Right lung (tissue), 10 donors: ENCODE results near the gene MAPK11. TPM values are rescaled to one million over a fixed set of nuclear protein-coding genes. Genes with fewer than 3 reads are reported as not detected.

Experiments
- DNase-seq, 2 donors: peaks; one replicate each; pipeline ENCODE4 v3.0.0-alpha.2; 2013
- long read RNA-seq, 8 donors: transcript quantifications; one replicate each; lab custom pipeline, GENCODE V29; 2026
- polyA plus RNA-seq, 5 donors: library from polyadenylated mRNA; unstranded; fragments of 120-200 nt; gene quantifications; one replicate each; pipeline versions ENCODE4 v1.2.1 to v1.2.3, GENCODE V29; 2013; ENCODE audit warnings: inconsistent platforms in 1 of 5, low replicate concordance in 1 of 5; ENCODE audit not compliant: insufficient read length in 5 of 5, insufficient read depth in 1 of 5

The MAPK11 gene
- 10 to 100 TPM; 12.2 to 20.1 (median 13.3) TPM for polyA plus RNA-seq
- long read RNA-seq, donor 1, transcript MAPK11-201 (12 exons, 2,431 nt) = major isoform, 5 of 5 reads
- long read RNA-seq, donor 1, partial matches to known transcripts = 0 of 5 reads
- long read RNA-seq, donor 1, other reads (novel, unspliced or antisense) = 0 of 5 reads
- long read RNA-seq, donor 2, partial matches to known transcripts = 0 of 2 reads
- long read RNA-seq, donor 2, other reads (novel, unspliced or antisense) = 0 of 2 reads
- long read RNA-seq, donor 3, transcript MAPK11-201 (12 exons, 2,431 nt) = major isoform, 5 of 5 reads
- long read RNA-seq, donor 3, partial matches to known transcripts = 0 of 5 reads
- long read RNA-seq, donor 3, other reads (novel, unspliced or antisense) = 0 of 5 reads
- long read RNA-seq, donor 4, partial matches to known transcripts = 0 of 1 reads
- long read RNA-seq, donor 4, other reads (novel, unspliced or antisense) = 0 of 1 reads
- long read RNA-seq, donor 5, partial matches to known transcripts = 0 of 2 reads
- long read RNA-seq, donor 5, other reads (novel, unspliced or antisense) = 0 of 2 reads
- long read RNA-seq, donor 6, partial matches to known transcripts = 0 of 4 reads
- long read RNA-seq, donor 6, other reads (novel, unspliced or antisense) = 0 of 4 reads
- long read RNA-seq, donor 7, partial matches to known transcripts = 0 of 1 reads
- long read RNA-seq, donor 7, other reads (novel, unspliced or antisense) = 0 of 1 reads
- long read RNA-seq, donor 8 = 0 reads

DNA sequence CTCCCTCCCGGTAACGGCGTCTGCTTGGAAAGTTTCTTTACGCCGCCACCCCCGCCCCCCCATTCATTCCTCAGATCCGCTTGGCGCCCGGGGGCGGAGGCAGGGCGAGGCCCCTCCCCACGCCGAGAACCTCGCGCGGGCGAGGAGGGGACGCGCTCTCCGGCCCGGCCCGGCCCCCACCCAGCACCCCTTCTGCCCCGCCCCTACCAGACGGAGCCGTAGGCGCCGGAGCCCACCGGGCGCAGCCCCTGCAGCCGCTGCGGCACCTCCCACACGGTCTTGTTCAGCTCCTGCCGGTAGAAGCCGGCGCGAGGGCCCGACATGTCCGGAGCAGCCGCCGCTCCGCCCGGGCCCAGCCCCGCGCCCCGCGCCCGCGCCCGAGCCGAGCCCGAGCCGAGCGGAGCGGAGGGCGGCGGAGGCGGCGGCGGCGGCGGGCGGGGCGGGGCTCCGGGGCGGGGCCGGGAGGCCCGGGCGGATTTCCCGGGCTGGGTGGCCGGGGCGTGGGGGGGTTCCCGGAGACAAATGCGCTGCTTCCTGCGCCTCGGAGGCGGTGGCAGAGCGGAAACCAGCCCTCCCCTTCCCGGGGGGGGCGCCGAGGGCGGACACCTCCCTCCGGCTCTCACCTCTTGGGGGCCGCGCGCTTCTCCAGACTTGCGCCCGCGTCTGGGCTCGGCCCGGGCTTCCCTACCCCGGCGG is at the start of gene MAPK11:
Gene MAPK11 (minus strand): TSS at position 411 of the 696 bp plus-strand sequence. CDS start 88 bp downstream, at position 323.
- no peak for DNase-seq

DNA sequence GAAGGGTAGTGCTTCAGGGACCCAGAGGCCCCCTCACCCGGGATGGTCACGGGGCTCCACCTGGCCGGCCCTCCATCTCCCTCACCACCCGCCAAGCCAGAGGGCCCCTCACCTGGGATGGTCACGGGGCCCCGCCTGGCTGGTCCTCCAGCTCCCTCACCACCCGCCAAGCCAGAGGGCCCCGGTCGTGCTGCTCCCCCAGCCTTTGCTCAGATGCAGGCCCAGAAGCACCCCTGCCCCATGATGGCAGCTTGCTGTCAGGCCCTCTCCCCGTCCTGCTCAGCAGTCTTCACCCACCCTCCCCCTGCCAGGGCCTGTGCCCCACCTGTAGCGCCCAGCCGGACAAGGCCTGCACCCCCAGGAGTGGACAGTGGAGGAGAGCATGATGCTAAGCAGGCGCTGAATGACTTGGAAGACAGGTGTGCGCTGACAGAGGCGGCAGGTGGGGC is 49.3 kb upstream of the MAPK11 start:
- DNase-seq = no peak

- DNase-seq = no peak
Observed at GRCh38 chr22:50318698-50319411, 48.7 kb upstream of the MAPK11 start.

- DNase-seq = no peak
Observed at GRCh38 chr22:50318356-50318697, 48.1 kb upstream of the MAPK11 start.

GRCh38 chr22:50317674-50318073 is 47.5 kb upstream of the MAPK11 start:
- no peak for DNase-seq

GRCh38 chr22:50317178-50317577 is 47.0 kb upstream of the MAPK11 start:
- DNase-seq = no peak

- DNase-seq = no peak
Observed at GRCh38 chr22:50316114-50317065, 46.2 kb upstream of the MAPK11 start.

- DNase-seq = no peak
Observed at GRCh38 chr22:50315289-50316113, 45.3 kb upstream of the MAPK11 start.

- DNase-seq = no peak
Observed at GRCh38 chr22:50314455-50315288, 44.5 kb upstream of the MAPK11 start.

DNA sequence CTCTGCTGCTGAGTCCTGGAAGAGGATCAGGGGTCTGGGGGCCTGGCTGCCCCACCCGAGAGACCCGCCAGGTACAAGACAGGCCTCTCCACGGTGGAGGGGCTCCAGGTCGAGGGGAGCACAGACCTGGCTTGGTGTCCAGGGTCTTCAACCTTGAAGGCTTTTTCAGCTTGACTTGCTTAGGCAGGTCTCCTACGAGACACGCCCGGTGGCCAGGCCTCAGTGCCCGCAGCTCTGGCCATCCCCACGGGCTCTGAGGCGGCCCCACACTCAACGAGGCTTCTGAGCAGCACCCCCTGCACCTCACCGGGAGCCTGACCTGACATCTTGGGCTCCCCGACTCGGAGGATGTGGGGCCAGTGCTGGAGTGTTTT is 43.9 kb upstream of the MAPK11 start:
- DNase-seq = no peak

DNA sequence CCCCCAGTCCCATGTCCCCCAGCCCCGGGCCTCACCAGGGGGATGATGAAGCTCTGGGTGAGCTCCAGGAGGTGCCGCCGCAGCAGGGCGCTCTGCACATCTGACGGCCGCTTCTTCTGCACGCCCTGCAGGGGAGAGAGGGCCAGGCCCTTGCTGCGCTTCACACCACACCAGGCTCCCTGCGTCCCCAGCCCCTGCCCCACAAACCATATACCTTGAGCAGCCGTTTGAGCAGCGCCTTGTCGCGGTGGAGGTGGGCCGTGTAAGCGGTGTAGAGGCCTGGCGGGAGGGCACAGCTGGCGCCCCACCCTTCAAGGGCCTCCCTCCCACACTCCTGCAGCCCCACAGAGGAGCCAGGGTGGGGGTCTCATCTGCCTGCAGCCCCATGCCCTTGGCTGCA is 43.4 kb upstream of the MAPK11 start:
- no peak for DNase-seq

GRCh38 chr22:50313021-50313420 is 42.8 kb upstream of the MAPK11 start:
- DNase-seq = no peak

DNA sequence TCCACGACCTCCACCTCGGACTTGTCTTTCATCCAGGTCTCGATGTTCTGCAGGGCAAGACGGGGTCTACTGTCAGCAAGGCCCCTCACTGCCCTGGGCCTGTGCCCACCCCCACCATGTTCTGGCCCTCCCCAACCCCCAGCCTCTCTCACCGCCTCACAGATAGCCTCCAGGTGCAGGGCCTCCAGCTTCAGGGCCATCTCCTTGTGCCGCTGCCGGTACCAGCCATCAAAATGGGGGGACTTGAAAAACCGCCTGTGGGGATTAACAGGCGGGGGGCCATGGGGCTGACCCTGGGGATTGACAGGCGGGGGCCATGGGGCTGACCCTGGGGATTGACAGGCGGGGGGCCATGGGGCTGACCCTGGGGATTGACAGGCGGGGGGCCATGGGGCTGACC is 42.2 kb upstream of the MAPK11 start:
- no peak for DNase-seq

GRCh38 chr22:50311606-50312351 is 41.6 kb upstream of the MAPK11 start:
- DNase-seq = no peak

- no peak for DNase-seq
Observed at GRCh38 chr22:50310949-50311444, 40.8 kb upstream of the MAPK11 start.

GRCh38 chr22:50310031-50310722 is 40.0 kb upstream of the MAPK11 start:
- no peak for DNase-seq

- no peak for DNase-seq
Observed at GRCh38 chr22:50309601-50309991, 39.4 kb upstream of the MAPK11 start.
